Naive thymus-derived CD4-positive, alpha-beta T cell (primary cell): Measurements from ENCODE around the gene STX17. TPM values are rescaled to one million over a fixed set of nuclear protein-coding genes. Genes with fewer than 3 reads are reported as not detected.
"Not testable (repeated sequence)": the region's sequence is repeated elsewhere in the genome, so short reads cannot be mapped to it uniquely, and the experiment has no call there.

ENCODE experiments used
- ATAC-seq: fragments of 150-1000 bp; cut with Tn5 transposase; 2 replicates; pipeline ENCODE4 v1.10.0; 2021; ENCODE audit warnings: mild to moderate bottlenecking, moderate library complexity
- CTCF ChIA-PET: fragments of 350-600 bp; sonication (Branson Sonifier 250); formaldehyde crosslinking; loops from one replicate; lab custom pipeline; 2021; ENCODE audit warnings: antibody characterized with exemption; lab: Charles Lee
- POLR2A ChIA-PET: fragments of 350-600 bp; sonication (Branson Sonifier 250); formaldehyde crosslinking; loops from one replicate; lab custom pipeline; 2021; ENCODE audit warnings: antibody characterized with exemption, inconsistent platforms; lab: Charles Lee
- DNase-seq, 9 donors: peaks; one replicate each; pipeline versions ENCODE4 v3.0.0 to v3.0.0-alpha.2; 2020 to 2022; ENCODE audit warnings: mixed read lengths in 1 of 9
- H3K27ac ChIP-seq: one replicate; pipeline ENCODE4 v1.7.0; 2013; ENCODE audit warnings: mild to moderate bottlenecking, low read depth, low read length, moderate library complexity
- H3K27me3 ChIP-seq, 2 donors: one replicate each; pipeline ENCODE4 v1.7.0; 2013; ENCODE audit warnings: low read length in 2 of 2, mild to moderate bottlenecking in 2 of 2, moderate library complexity in 2 of 2; ENCODE audit not compliant: control insufficient read depth in 2 of 2, insufficient read depth in 2 of 2
- H3K36me3 ChIP-seq, 3 experiments: 1 replicate in 2 of 3; 2 replicates in 1 of 3; pipeline ENCODE4 v1.7.0; 2013; ENCODE audit warnings: low read length in 3 of 3, mild to moderate bottlenecking in 3 of 3, moderate library complexity in 1 of 3; ENCODE audit not compliant: insufficient read depth in 3 of 3, control insufficient read depth in 2 of 3
- H3K4me1 ChIP-seq, 2 donors: one replicate each; pipeline ENCODE4 v1.7.0; 2013; ENCODE audit warnings: low read length in 2 of 2, mild to moderate bottlenecking in 2 of 2, moderate library complexity in 1 of 2; ENCODE audit not compliant: control insufficient read depth in 2 of 2, insufficient read depth in 2 of 2
- H3K4me3 ChIP-seq: 2 replicates; pipeline ENCODE4 v1.7.0; 2013; ENCODE audit warnings: mild to moderate bottlenecking, low read length
- H3K9me3 ChIP-seq, 3 experiments: 1 replicate in 2 of 3; 2 replicates in 1 of 3; pipeline ENCODE4 v1.7.0; 2013; ENCODE audit warnings: low read length in 3 of 3; ENCODE audit not compliant: control insufficient read depth in 2 of 3
- H3K27ac Mint-ChIP-seq, 9 donors: one replicate each; pipeline ENCODE4 v1.8.0; 2020 to 2022; ENCODE audit warnings: mixed read lengths in 9 of 9, mild to moderate bottlenecking in 8 of 9, moderate library complexity in 5 of 9, inconsistent platforms in 2 of 9
- H3K27me3 Mint-ChIP-seq, 5 donors: one replicate each; pipeline ENCODE4 v1.8.0; 2021 to 2022; ENCODE audit warnings: mixed read lengths in 5 of 5, mild to moderate bottlenecking in 1 of 5
- H3K36me3 Mint-ChIP-seq, 5 donors: one replicate each; pipeline ENCODE4 v1.8.0; 2020 to 2022; ENCODE audit warnings: mixed read lengths in 5 of 5, mild to moderate bottlenecking in 3 of 5, inconsistent platforms in 1 of 5
- H3K4me1 Mint-ChIP-seq, 7 donors: one replicate each; pipeline ENCODE4 v1.8.0; 2020 to 2022; ENCODE audit warnings: mixed read lengths in 7 of 7, mild to moderate bottlenecking in 3 of 7, inconsistent platforms in 1 of 7
- H3K4me3 Mint-ChIP-seq, 10 donors: one replicate each; pipeline ENCODE4 v1.8.0; 2020 to 2022; ENCODE audit warnings: mild to moderate bottlenecking in 10 of 10, mixed read lengths in 10 of 10, moderate library complexity in 6 of 10, inconsistent platforms in 2 of 10
- H3K9me3 Mint-ChIP-seq, 11 donors: one replicate each; pipeline ENCODE4 v1.8.0; 2020 to 2022; ENCODE audit warnings: mixed read lengths in 11 of 11, mild to moderate bottlenecking in 4 of 11, inconsistent platforms in 1 of 11, moderate library complexity in 1 of 11
- intact Hi-C, 2 donors: fragments of 100-400 bp; cut with micrococcal nuclease; formaldehyde crosslinking; loops; one replicate each; pipeline ENCODE4 v1.15.1; 2023
- polyA plus RNA-seq, 2 donors: library from polyadenylated mRNA; unstranded; fragments of 300-500 nt; fragmentation: Illumina TruSeq; gene quantifications; one replicate each; pipeline ENCODE4 v1.2.3, GENCODE V29; 2021
- total RNA-seq, 6 experiments: library from RNA in 5 of 6; stranded (reverse) in 5 of 6; gene quantifications; 1 replicate in 5 of 6; 2 replicates in 1 of 6; pipeline ENCODE4 v1.2.3 and lab custom pipeline; 2021 to 2026

Gene STX17
- 10 to 100 TPM; 34.2 to 63.2 (median 51.2) TPM for total RNA-seq
- 10 to 100 TPM; 33.7 to 38.8 TPM for polyA plus RNA-seq
- 77.0 reads per million, percentile 80 among the genes with 10 or more reads in this experiment for total RNA-seq (lab: John Stamatoyannopoulos, UW)

DNA sequence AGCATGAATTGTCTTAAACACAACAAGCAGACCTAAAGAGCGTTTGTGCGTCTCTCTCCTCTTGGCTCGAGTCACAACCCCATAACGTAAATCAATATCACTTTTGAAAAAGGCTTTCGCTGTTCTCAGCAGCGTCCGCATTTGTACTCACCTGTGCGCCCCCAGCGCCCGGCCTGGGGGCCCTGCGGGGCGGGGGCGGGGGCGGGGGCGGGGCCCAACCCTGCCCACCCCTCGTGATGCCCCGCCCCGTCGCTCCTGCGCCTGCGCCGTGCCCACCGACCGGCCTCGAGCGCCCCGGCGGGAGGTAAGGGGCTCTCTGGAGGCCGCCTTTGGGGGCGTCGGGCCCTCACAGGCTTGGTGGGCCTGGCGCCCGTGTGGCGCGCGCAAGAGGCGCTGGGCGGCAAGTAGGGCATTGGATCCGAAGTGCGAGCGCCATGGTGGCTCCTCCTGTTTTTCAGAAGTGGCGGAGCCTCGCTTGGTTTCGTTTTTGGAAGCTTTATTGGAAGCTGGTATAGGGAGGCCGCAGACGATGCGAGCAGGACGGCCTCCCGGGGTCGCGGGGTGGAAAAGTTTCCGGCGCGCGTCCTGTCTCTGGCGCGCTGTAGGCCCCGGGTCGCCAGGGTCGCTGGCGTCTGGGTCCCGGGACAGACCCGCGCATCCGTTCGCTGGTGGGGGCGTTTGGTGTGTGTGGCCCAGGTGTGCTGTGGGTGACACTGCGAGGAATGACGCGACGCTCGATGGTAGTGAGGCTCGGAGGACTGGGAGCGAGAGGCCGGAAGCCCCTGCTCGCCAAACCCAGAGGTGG, at the start of gene STX17:
Gene STX17, plus strand, starts transcription at position 252 of the 805 bp plus-strand sequence. CDS start 8,586 bp downstream, outside the sequence.
- Mint-ChIP-seq H3K9me3 (no peaks in the 10 kb centered on the region), H3K27ac (peak within 1 kb of the TSS; percentile 96 to 100 (median 99)), H3K4me1 (peaks cover 29 to 46% (median 40%) of the 10 kb centered on the region in 7 donors), H3K4me3 (peak within 1 kb of the TSS; percentile 92 to 99 (median 97)), H3K36me3 (peaks cover 0 to 7% (median 6%) of the 10 kb centered on the region in 5 donors), H3K27me3 (peaks cover 0 to 14% (median 7%) of the 10 kb centered on the region in 5 donors)
- CTCF ChIA-PET: interaction anchor here (0.8 kb wide), 1 partner anchor 744 kb away, joined by 3 read pairs; no protein-coding TSS in a partner anchor
- ATAC-seq (peak; percentile 90), DNase-seq (peak; percentile 78 to 94 (median 88))
- no peaks in the 10 kb centered on the region for H3K27me3 ChIP-seq
- peak within 1 kb of the TSS; percentile 96 for H3K4me3 ChIP-seq
- H3K4me1 ChIP-seq: peaks cover 14 to 17% of the 10 kb centered on the region in 2 donors
- peak within 1 kb of the TSS; percentile 99 for H3K27ac ChIP-seq
- intact Hi-C loops: loop anchor here (1.0 to 5.0 kb wide), 15 partner anchors 41 to 1627 kb away; partner anchors contain the start of genes SEC61B (in 2 of the 2), ALG2 (in 1 of the 2), ERP44 (in 1 of the 2) and INVS (in 1 of the 2)
- POLR2A ChIA-PET: interaction anchor here (0.7 to 1.8 kb wide), 9 partner anchors 12 to 689 kb away, joined by 3 to 8 read pairs (median 3); partner anchors contain the start of gene NR4A3
- no peaks in the 10 kb centered on the region for H3K9me3 ChIP-seq
- peaks cover 0 to 6% (median 0%) of the 10 kb centered on the region in 3 experiments for H3K36me3 ChIP-seq

- ATAC-seq, H3K36me3 ChIP-seq, H3K27ac Mint-ChIP-seq, H3K4me3 ChIP-seq, H3K9me3 Mint-ChIP-seq, H3K9me3 ChIP-seq, intact Hi-C loops, H3K4me1 ChIP-seq, H3K27me3 ChIP-seq, CTCF ChIA-PET, H3K27ac ChIP-seq, H3K27me3 Mint-ChIP-seq, DNase-seq, H3K4me3 Mint-ChIP-seq, POLR2A ChIA-PET: not testable (repeated sequence)
- Mint-ChIP-seq H3K36me3 (peaks cover 0 to 13% (median 0%) of the 10 kb centered on the region in 5 donors), H3K4me1 (peaks cover 0 to 11% (median 0%) of the 10 kb centered on the region in 7 donors)
Observed at GRCh38 chr9:99857576-99857975, 48.9 kb upstream of the STX17 start.

- H3K27ac ChIP-seq: no peak overlapping the region
- ChIA-PET CTCF (no interaction called here), POLR2A (no interaction called here)
- Mint-ChIP-seq H3K27me3 (no peaks in the 10 kb centered on the region), H3K4me3 (no peak overlapping the region), H3K4me1 (peaks cover 0 to 8% (median 0%) of the 10 kb centered on the region in 7 donors), H3K9me3 (peaks cover 0 to 2% (median 0%) of the 10 kb centered on the region in 11 donors), H3K36me3 (peaks cover 0 to 12% (median 0%) of the 10 kb centered on the region in 5 donors), H3K27ac (no peak overlapping the region)
- no peak for DNase-seq
- no peaks in the 10 kb centered on the region for H3K36me3 ChIP-seq
- H3K9me3 ChIP-seq: no peaks in the 10 kb centered on the region
- H3K4me3 ChIP-seq: no peak overlapping the region
- no peak for ATAC-seq
- intact Hi-C loops: no loop called here
- no peaks in the 10 kb centered on the region for H3K4me1 ChIP-seq
- H3K27me3 ChIP-seq: no peaks in the 10 kb centered on the region
Observed at GRCh38 chr9:99858087-99858486, 48.4 kb upstream of the STX17 start.

GRCh38 chr9:99859243-99859980, 47.0 kb upstream of the STX17 start:
- peaks cover 0 to 17% (median 0%) of the 10 kb centered on the region in 5 donors for H3K36me3 Mint-ChIP-seq
- ChIA-PET CTCF (no interaction called here), POLR2A (no interaction called here)
- H3K27ac Mint-ChIP-seq: no peak overlapping the region
- peaks cover 0 to 2% (median 0%) of the 10 kb centered on the region in 11 donors for H3K9me3 Mint-ChIP-seq
- no peaks in the 10 kb centered on the region for H3K4me1 ChIP-seq
- H3K4me3 ChIP-seq: no peak overlapping the region
- DNase-seq: no peak
- peaks cover 0 to 8% (median 0%) of the 10 kb centered on the region in 7 donors for H3K4me1 Mint-ChIP-seq
- no peaks in the 10 kb centered on the region for H3K27me3 Mint-ChIP-seq
- H3K9me3 ChIP-seq: no peaks in the 10 kb centered on the region
- ATAC-seq: no peak
- intact Hi-C loops: no loop called here
- H3K27ac ChIP-seq: no peak overlapping the region
- H3K27me3 ChIP-seq: no peaks in the 10 kb centered on the region
- no peak overlapping the region for H3K4me3 Mint-ChIP-seq
- H3K36me3 ChIP-seq: no peaks in the 10 kb centered on the region

GRCh38 chr9:99860266-99860665, 46.2 kb upstream of the STX17 start:
- ATAC-seq (no peak), DNase-seq (no peak)
- peaks cover 0 to 5% (median 0%) of the 10 kb centered on the region in 7 donors for H3K4me1 Mint-ChIP-seq
- H3K27me3 Mint-ChIP-seq: no peaks in the 10 kb centered on the region
- H3K9me3 ChIP-seq: no peaks in the 10 kb centered on the region
- ChIA-PET CTCF (no interaction called here), POLR2A (no interaction called here)
- no peaks in the 10 kb centered on the region for H3K27me3 ChIP-seq
- H3K27ac Mint-ChIP-seq: no peak overlapping the region
- intact Hi-C loops: loop anchor here in 1 of 2 donors (10.0 kb wide), 1 partner anchor 135 kb away; no protein-coding TSS in a partner anchor
- H3K36me3 ChIP-seq: no peaks in the 10 kb centered on the region
- H3K4me3 ChIP-seq: no peak overlapping the region
- peaks cover 0 to 13% (median 0%) of the 10 kb centered on the region in 5 donors for H3K36me3 Mint-ChIP-seq
- H3K27ac ChIP-seq: no peak overlapping the region
- no peaks in the 10 kb centered on the region for H3K4me1 ChIP-seq
- H3K4me3 Mint-ChIP-seq: no peak overlapping the region
- H3K9me3 Mint-ChIP-seq: peaks cover 0 to 2% (median 0%) of the 10 kb centered on the region in 11 donors

- no peak for DNase-seq
- Mint-ChIP-seq H3K36me3 (peaks cover 0 to 13% (median 0%) of the 10 kb centered on the region in 5 donors), H3K4me3 (no peak overlapping the region), H3K4me1 (peaks cover 0 to 19% (median 0%) of the 10 kb centered on the region in 7 donors), H3K27ac (no peak overlapping the region), H3K9me3 (peaks cover 0 to 2% (median 0%) of the 10 kb centered on the region in 11 donors), H3K27me3 (no peaks in the 10 kb centered on the region)
- H3K4me1 ChIP-seq: no peaks in the 10 kb centered on the region
- no peak overlapping the region for H3K27ac ChIP-seq
- H3K9me3 ChIP-seq: no peaks in the 10 kb centered on the region
- H3K36me3 ChIP-seq: no peaks in the 10 kb centered on the region
- H3K27me3 ChIP-seq: no peaks in the 10 kb centered on the region
- intact Hi-C loops: loop anchor here in 1 of 2 donors (10.0 kb wide), 1 partner anchor 139 kb away; no protein-coding TSS in a partner anchor
- no peak overlapping the region for H3K4me3 ChIP-seq
- ATAC-seq: no peak
- POLR2A ChIA-PET: no interaction called here
- CTCF ChIA-PET: no interaction called here
Observed at GRCh38 chr9:99863955-99864354, 42.5 kb upstream of the STX17 start.
